NT2/D1 (cell line): ENCODE measurements around the gene AK8.

Experiments
- DNase-seq: peaks from one replicate; pipeline ENCODE4 v3.0.0-alpha.2; 2011; ENCODE audit warnings: low read depth, low spot score
- H3K27me3 ChIP-seq: 2 replicates; pipeline ENCODE4 v1.6.0; 2011; ENCODE audit warnings: mild to moderate bottlenecking; ENCODE audit not compliant: insufficient read length, insufficient read depth
- H3K36me3 ChIP-seq: 2 replicates; pipeline ENCODE4 v1.6.1; 2011; ENCODE audit warnings: mild to moderate bottlenecking, low read length, mixed read lengths; ENCODE audit not compliant: insufficient read depth, insufficient read length
- H3K4me1 ChIP-seq: 2 replicates; pipeline ENCODE4 v1.5.1; 2011; ENCODE audit not compliant: insufficient read depth, insufficient read length
- H3K4me3 ChIP-seq: 2 replicates; pipeline ENCODE4 v1.5.1; 2011; ENCODE audit warnings: low read depth; ENCODE audit not compliant: insufficient read length
- H3K9ac ChIP-seq: 2 replicates; pipeline ENCODE4 v1.6.0; 2011; ENCODE audit warnings: low read depth; ENCODE audit not compliant: insufficient read length
- H3K9me3 ChIP-seq: 2 replicates; pipeline ENCODE4 v1.5.1; 2011; ENCODE audit warnings: mild to moderate bottlenecking, low read length; ENCODE audit not compliant: insufficient read depth
- SUZ12 ChIP-seq: IDR thresholded peaks from 2 replicates; pipeline ENCODE4 v1.6.1; 2011; ENCODE audit not compliant: insufficient read length, insufficient read depth; ENCODE audit errors: extremely low read depth
- YY1 ChIP-seq: IDR thresholded peaks from 2 replicates; pipeline ENCODE4 v1.6.1; 2011; ENCODE audit not compliant: insufficient read length, insufficient read depth
- ZNF274 ChIP-seq: IDR thresholded peaks from 2 replicates; pipeline ENCODE4 v1.6.1; 2011; ENCODE audit warnings: mild to moderate bottlenecking, low read depth, low read length

The AK8 gene

DNA sequence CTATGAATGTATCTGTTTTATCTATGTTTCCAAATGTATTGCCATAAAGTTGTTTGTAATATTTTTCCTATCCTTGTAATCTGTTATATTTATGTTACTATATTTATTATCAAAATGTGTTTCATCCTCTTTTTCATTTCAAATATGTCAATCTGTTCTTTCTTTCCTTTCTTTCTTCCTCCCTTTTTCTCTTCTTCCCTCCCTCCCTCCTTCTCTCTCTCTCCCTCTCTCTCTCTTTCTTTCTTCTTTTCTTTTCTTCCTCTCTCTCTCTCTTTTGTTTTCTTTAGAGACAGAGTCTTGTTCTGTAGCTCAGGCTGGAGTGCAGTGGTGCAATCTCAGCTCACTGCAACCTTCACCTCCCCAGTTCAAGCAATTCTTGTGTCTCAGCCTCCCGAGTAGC lies 116.5 kb downstream of the AK8 start:
- H3K4me1 ChIP-seq: peaks cover 3% of the 10 kb centered on the region
- no peaks in the 10 kb centered on the region; the same call in 1 of the 2 replicates for H3K9me3 ChIP-seq
- TF ChIP-seq ZNF274 (no peak), YY1 (no peak), SUZ12 (no peak)
- no peaks in the 10 kb centered on the region for H3K36me3 ChIP-seq
- no peak overlapping the region for H3K4me3 ChIP-seq
- no peaks in the 10 kb centered on the region for H3K27me3 ChIP-seq
- no peak for DNase-seq
- H3K9ac ChIP-seq: no peak overlapping the region

DNA sequence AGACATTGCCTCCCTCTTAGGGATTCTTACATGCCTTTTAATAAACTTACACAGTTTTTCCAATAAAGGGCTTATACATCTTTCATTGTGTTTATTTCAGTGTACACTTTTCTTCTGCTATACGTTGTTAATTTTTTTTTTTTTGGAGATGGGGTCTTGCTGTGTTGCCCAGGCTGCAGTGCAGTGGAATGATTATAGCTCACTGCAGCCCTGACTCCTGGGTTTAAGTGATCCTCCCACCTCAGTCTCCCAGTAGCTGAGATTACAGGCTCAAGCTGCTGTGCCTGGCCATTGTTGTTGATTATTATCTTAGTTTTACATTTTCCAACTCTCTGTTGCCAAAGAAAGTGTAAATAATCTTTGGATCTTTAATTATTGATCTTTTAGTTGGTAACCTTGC lies 118.0 kb downstream of the AK8 start:
- no peaks in the 10 kb centered on the region; the same call in 1 of the 2 replicates for H3K9me3 ChIP-seq
- DNase-seq: no peak
- H3K27me3 ChIP-seq: no peaks in the 10 kb centered on the region
- TF ChIP-seq YY1: no peak
- no peak for TF ChIP-seq ZNF274
- no peak for TF ChIP-seq SUZ12
- no peaks in the 10 kb centered on the region for H3K36me3 ChIP-seq
- H3K9ac ChIP-seq: no peak overlapping the region
- H3K4me1 ChIP-seq: peaks cover 5% of the 10 kb centered on the region
- no peak overlapping the region for H3K4me3 ChIP-seq

DNA sequence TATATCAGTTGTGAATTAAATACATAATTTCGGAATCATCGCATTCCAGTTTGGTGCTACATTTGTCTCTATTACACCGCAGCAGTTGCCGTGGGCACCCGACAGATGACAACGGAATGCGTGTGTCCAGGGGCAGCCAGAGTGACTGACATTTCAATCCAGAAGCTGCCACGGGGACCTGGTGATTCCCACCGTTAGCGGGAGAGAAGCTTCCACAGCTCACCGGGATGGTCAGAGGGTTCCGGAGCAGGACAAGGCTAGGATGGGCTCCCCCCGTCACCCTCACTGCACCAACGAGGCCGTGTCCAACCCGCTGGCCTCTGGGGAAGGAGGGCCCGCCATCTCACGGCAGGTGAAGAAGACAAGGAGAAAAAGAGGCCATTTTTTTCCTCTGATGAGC lies 121.1 kb downstream of the AK8 start:
- peaks cover 4% of the 10 kb centered on the region for H3K27me3 ChIP-seq
- no peak for DNase-seq
- no peak for TF ChIP-seq YY1
- no peak for TF ChIP-seq SUZ12
- no peak for TF ChIP-seq ZNF274
- H3K9me3 ChIP-seq: no peaks in the 10 kb centered on the region
- no peak overlapping the region for H3K4me3 ChIP-seq
- no peak overlapping the region for H3K9ac ChIP-seq
- peaks cover 6% of the 10 kb centered on the region for H3K4me1 ChIP-seq
- H3K36me3 ChIP-seq: no peaks in the 10 kb centered on the region

DNA sequence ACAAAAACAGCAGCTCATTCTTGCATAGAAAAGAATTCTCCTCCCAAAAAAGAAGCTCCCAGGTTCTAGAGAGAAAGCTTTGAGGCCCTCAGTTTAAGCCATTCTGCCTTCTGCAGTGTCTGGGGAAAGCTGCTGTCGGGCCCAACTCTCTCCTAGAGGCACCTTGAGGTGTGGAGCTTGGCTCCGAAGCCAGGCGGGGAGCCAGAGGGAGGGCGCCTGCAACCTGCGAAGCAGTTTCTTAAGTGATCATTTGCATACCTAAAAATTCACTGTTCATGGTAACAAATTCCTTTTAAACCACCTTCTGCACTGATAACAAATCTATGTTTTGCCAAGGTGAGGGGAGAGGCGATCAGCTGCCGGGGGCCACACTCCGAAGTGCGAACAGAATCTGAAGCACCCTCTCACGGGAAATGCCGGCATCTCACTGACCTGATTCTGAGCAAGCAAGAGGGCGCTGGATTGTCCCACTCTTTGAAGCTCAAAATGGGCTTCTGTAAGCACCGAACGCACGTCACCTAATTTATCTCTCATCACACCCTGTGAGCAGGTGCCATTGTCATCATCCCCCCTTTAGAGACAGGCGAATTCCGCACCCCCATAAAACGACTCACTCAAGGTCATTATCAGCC lies 121.8 kb downstream of the AK8 start:
- DNase-seq: no peak
- Histone ChIP-seq H3K9ac (no peak overlapping the region), H3K27me3 (peaks cover 4% of the 10 kb centered on the region), H3K9me3 (no peaks in the 10 kb centered on the region), H3K4me1 (peaks cover 6% of the 10 kb centered on the region), H3K4me3 (no peak overlapping the region), H3K36me3 (no peaks in the 10 kb centered on the region)
- TF ChIP-seq ZNF274 (no peak), YY1 (no peak), SUZ12 (no peak)

DNA sequence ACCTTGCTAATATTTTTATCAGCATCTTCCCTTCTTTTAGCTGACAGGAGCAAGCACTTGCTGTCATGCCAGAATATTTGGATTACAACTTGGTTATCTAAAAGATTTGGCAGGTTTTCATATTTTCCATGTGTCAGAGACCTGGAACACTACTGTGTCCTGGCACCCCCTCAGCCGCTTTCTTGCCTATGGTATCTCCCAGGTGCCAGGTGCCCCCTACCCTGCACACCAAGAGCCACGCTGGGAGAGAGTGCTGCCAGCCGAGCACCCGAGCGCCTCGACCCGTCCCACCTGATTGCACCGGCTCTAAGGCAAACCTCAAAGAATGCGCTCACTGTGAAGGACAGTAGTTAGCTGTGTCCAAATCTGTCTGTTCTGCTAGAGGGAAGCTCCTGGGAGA lies 123.0 kb downstream of the AK8 start:
- H3K27me3 ChIP-seq: peaks cover 4% of the 10 kb centered on the region
- H3K4me3 ChIP-seq: no peak overlapping the region
- DNase-seq: no peak

DNA sequence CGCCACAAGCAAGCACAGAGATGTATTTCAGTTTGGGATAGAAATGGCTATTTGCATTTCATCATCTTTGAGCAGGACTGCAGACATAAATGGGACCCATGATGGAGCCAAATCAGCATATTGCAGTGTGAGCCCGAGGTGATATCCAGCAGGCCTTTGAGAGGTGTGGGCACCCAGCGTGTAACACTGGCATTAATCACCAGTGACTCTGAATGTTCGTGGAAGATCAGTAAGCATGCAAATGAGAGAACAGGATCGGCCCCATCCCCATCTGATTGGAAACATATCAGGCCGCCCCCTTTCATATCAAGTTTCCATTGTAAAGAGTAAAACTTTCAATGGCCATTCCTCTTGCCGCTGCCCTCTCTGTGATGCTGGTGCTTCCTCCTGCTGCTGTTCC lies 123.8 kb downstream of the AK8 start:
- no peaks in the 10 kb centered on the region for H3K9me3 ChIP-seq
- H3K36me3 ChIP-seq: no peaks in the 10 kb centered on the region
- H3K27me3 ChIP-seq: peaks cover 4% of the 10 kb centered on the region
- H3K4me3 ChIP-seq: no peak overlapping the region
- TF ChIP-seq SUZ12 (no peak), YY1 (no peak), ZNF274 (no peak)
- no peak for DNase-seq
- peaks cover 6% of the 10 kb centered on the region for H3K4me1 ChIP-seq
- no peak overlapping the region for H3K9ac ChIP-seq

More for the DNA sequence above, 123.0 kb downstream of the AK8 start:
- H3K9me3 ChIP-seq: no peaks in the 10 kb centered on the region
- no peak overlapping the region for H3K9ac ChIP-seq
- H3K4me1 ChIP-seq: peaks cover 6% of the 10 kb centered on the region
- H3K36me3 ChIP-seq: no peaks in the 10 kb centered on the region
- no peak for TF ChIP-seq YY1
- no peak for TF ChIP-seq ZNF274
- TF ChIP-seq SUZ12: no peak

DNA sequence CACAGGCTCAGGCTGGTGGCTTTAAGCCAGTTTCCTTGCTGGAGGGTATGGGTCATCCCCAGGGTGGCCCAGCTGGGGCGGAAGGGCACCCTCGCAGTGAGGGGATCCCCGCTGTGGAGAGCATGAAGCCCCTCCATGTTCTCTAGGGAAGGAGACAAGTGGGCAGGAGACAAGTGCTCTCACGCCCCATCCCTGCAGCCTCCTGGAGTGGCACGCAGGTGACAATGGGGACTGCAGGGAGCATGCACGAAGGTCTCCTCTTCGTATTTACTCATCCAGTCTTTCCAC lies 124.5 kb downstream of the AK8 start:
- H3K4me3 ChIP-seq: no peak overlapping the region
- no peaks in the 10 kb centered on the region for H3K9me3 ChIP-seq
- H3K27me3 ChIP-seq: peaks cover 4% of the 10 kb centered on the region
- H3K9ac ChIP-seq: no peak overlapping the region
- no peaks in the 10 kb centered on the region for H3K36me3 ChIP-seq
- TF ChIP-seq ZNF274 (no peak), YY1 (no peak)
- DNase-seq: no peak
- peaks cover 6% of the 10 kb centered on the region for H3K4me1 ChIP-seq
